Mesenchymal stem cell (in vitro differentiated cells and primary cell): ENCODE measurements around the gene AGAP1.

Experiments used
- DNase-seq: peaks from one replicate; pipeline ENCODE4 v3.0.0-alpha.2; 2013
- H2AFZ ChIP-seq: one replicate; pipeline ENCODE4 v1.6.1; 2013; ENCODE audit warnings: low read depth, mild to moderate bottlenecking, control low read depth, inconsistent platforms, low read length, moderate library complexity
- H2AK5ac ChIP-seq: 2 replicates; pipeline ENCODE4 v1.6.1; 2013; ENCODE audit warnings: low read length, moderate library complexity, mild to moderate bottlenecking, inconsistent platforms; ENCODE audit not compliant: severe bottlenecking
- H2BK120ac ChIP-seq: one replicate; pipeline ENCODE4 v1.6.1; 2013; ENCODE audit warnings: low read depth, mild to moderate bottlenecking, inconsistent platforms, low read length, moderate library complexity
- H2BK12ac ChIP-seq, 2 experiments: one replicate each; pipeline ENCODE4 v1.6.1; 2013; ENCODE audit warnings: inconsistent platforms in 2 of 2, low read length in 2 of 2, mild to moderate bottlenecking in 2 of 2, moderate library complexity in 2 of 2, control low read depth in 1 of 2
- H2BK15ac ChIP-seq: one replicate; pipeline ENCODE4 v1.6.1; 2013; ENCODE audit warnings: mild to moderate bottlenecking, low read depth, inconsistent platforms; ENCODE audit not compliant: poor library complexity, severe bottlenecking
- H2BK5ac ChIP-seq: 2 replicates; pipeline ENCODE4 v1.6.1; 2013; ENCODE audit warnings: low read depth, mild to moderate bottlenecking, low read length, control low read depth, inconsistent platforms; ENCODE audit not compliant: poor library complexity, severe bottlenecking
- H3K14ac ChIP-seq, 2 experiments: one replicate each; pipeline ENCODE4 v1.6.1; 2013; ENCODE audit warnings: inconsistent platforms in 2 of 2, low read length in 2 of 2, control low read depth in 1 of 2, mild to moderate bottlenecking in 1 of 2, moderate library complexity in 1 of 2
- H3K18ac ChIP-seq, 2 experiments: one replicate each; pipeline ENCODE4 v1.6.1; 2013; ENCODE audit warnings: inconsistent platforms in 2 of 2, low read length in 2 of 2, control low read depth in 1 of 2, low read depth in 1 of 2, mild to moderate bottlenecking in 1 of 2
- H3K23ac ChIP-seq, 2 experiments: one replicate each; pipeline ENCODE4 v1.6.1; 2013; ENCODE audit warnings: inconsistent platforms in 2 of 2, low read length in 2 of 2, mild to moderate bottlenecking in 2 of 2, moderate library complexity in 2 of 2, control low read depth in 1 of 2
- H3K27ac ChIP-seq: 2 replicates; pipeline ENCODE4 v1.5.1; 2013; ENCODE audit warnings: mild to moderate bottlenecking, moderate library complexity, low read length, control low read depth, inconsistent platforms; ENCODE audit not compliant: poor library complexity, severe bottlenecking
- H3K27me3 ChIP-seq, 2 experiments: 2 replicates each; pipeline versions ENCODE4 v1.6.1 to v1.7.0; 2013; ENCODE audit warnings: low read length in 2 of 2, mild to moderate bottlenecking in 2 of 2, moderate library complexity in 2 of 2, control low read depth in 1 of 2, inconsistent platforms in 1 of 2; ENCODE audit not compliant: control insufficient read depth in 1 of 2, insufficient read depth in 1 of 2
- H3K36me3 ChIP-seq, 2 experiments: 2 replicates each; pipeline versions ENCODE4 v1.6.1 to v1.7.0; 2013; ENCODE audit warnings: low read length in 2 of 2, control low read depth in 1 of 2, inconsistent platforms in 1 of 2, low read depth in 1 of 2, mild to moderate bottlenecking in 1 of 2; ENCODE audit not compliant: insufficient read depth in 2 of 2, control insufficient read depth in 1 of 2
- H3K4ac ChIP-seq, 2 experiments: one replicate each; pipeline ENCODE4 v1.6.1; 2013; ENCODE audit warnings: inconsistent platforms in 2 of 2, low read length in 2 of 2, mild to moderate bottlenecking in 2 of 2, moderate library complexity in 2 of 2, control low read depth in 1 of 2, low read depth in 1 of 2
- H3K4me1 ChIP-seq: 2 replicates; pipeline ENCODE4 v1.6.1; 2013; ENCODE audit warnings: low read depth, low read length, control low read depth; ENCODE audit not compliant: control insufficient read depth, insufficient read depth
- H3K4me2 ChIP-seq: 2 replicates; pipeline ENCODE4 v1.6.1; 2013; ENCODE audit warnings: low read length, mild to moderate bottlenecking, inconsistent platforms; ENCODE audit not compliant: poor library complexity, severe bottlenecking
- H3K4me3 ChIP-seq, 2 experiments: 2 replicates each; pipeline versions ENCODE4 v1.5.1 to v1.7.0; 2013; ENCODE audit warnings: low read length in 2 of 2, mild to moderate bottlenecking in 2 of 2, control low read depth in 1 of 2, low read depth in 1 of 2; ENCODE audit not compliant: insufficient read depth in 1 of 2
- H3K79me1 ChIP-seq: replicated peaks from 2 replicates; pipeline ENCODE4 v1.6.1; 2013; ENCODE audit warnings: mild to moderate bottlenecking, control low read depth, low read length, inconsistent platforms; ENCODE audit not compliant: poor library complexity, severe bottlenecking
- H3K9ac ChIP-seq: 2 replicates; pipeline ENCODE4 v1.7.0; 2013; ENCODE audit warnings: mild to moderate bottlenecking, low read length, moderate library complexity
- H3K9me3 ChIP-seq: 2 replicates; pipeline ENCODE4 v1.7.0; 2013; ENCODE audit warnings: mild to moderate bottlenecking, low read length; ENCODE audit not compliant: control insufficient read depth
- H4K8ac ChIP-seq: one replicate; pipeline ENCODE4 v1.6.1; 2013; ENCODE audit warnings: inconsistent platforms, mild to moderate bottlenecking, low read length, moderate library complexity
- H4K91ac ChIP-seq: one replicate; pipeline ENCODE4 v1.6.1; 2013; ENCODE audit warnings: mild to moderate bottlenecking, low read length, inconsistent platforms
- WGBS: methylation state at CpG from one replicate; pipeline ENCODE4 v1.1.7; 2013; ENCODE audit warnings: mixed read lengths; 5-methylcytosine and 5-hydroxymethylcytosine counted together

Gene AGAP1

GRCh38 chr2:235911633-235912233 lies 417.9 kb downstream of the AGAP1 start:
- Histone ChIP-seq H3K4me3 (no peak overlapping the region), H4K91ac (no peak overlapping the region), H3K27ac (no peak overlapping the region), H3K14ac (no peak overlapping the region), H2BK15ac (no peak overlapping the region), H3K9me3 (no peaks in the 10 kb centered on the region), H2AFZ (no peak overlapping the region), H3K27me3 (no peaks in the 10 kb centered on the region), H4K8ac (no peak overlapping the region), H3K9ac (no peak overlapping the region), H3K23ac (no peak overlapping the region), H2AK5ac (no peak overlapping the region), H3K4me1 (peaks cover 4% of the 10 kb centered on the region), H2BK5ac (no peak overlapping the region), H3K79me1 (no peaks in the 10 kb centered on the region), H3K18ac (no peak overlapping the region), H3K36me3 (peaks cover 9 to 52% of the 10 kb centered on the region in 2 experiments), H2BK120ac (no peak overlapping the region), H3K4me2 (no peak overlapping the region), H3K4ac (no peak overlapping the region), H2BK12ac (no peak overlapping the region)
- WGBS, result 90% methylated on average over 9 of the region's 10 CpGs
- no peak for DNase-seq

- H3K14ac ChIP-seq, result peak overlapping the region in 1 of 2 experiments; percentile 35
- no peaks in the 10 kb centered on the region for H3K9me3 ChIP-seq
- H2AFZ ChIP-seq, result no peak overlapping the region
- no peak overlapping the region for H2BK12ac ChIP-seq
- no peak overlapping the region for H2AK5ac ChIP-seq
- H3K9ac ChIP-seq, result no peak overlapping the region
- no peak overlapping the region for H3K18ac ChIP-seq
- H2BK5ac ChIP-seq, result no peak overlapping the region
- no peak overlapping the region for H3K4me3 ChIP-seq
- H2BK120ac ChIP-seq, result no peak overlapping the region
- peaks cover 4% of the 10 kb centered on the region for H3K4me1 ChIP-seq
- H3K4me2 ChIP-seq, result no peak overlapping the region
- no peak overlapping the region for H4K8ac ChIP-seq
- 96% methylated on average over 8 of the region's 9 CpGs for WGBS
- DNase-seq, result no peak
- no peak overlapping the region for H2BK15ac ChIP-seq
- H3K27ac ChIP-seq, result no peak overlapping the region
- H3K23ac ChIP-seq, result no peak overlapping the region
- H3K27me3 ChIP-seq, result no peaks in the 10 kb centered on the region
- H4K91ac ChIP-seq, result no peak overlapping the region
- no peak overlapping the region for H3K4ac ChIP-seq
- no peaks in the 10 kb centered on the region for H3K79me1 ChIP-seq
- H3K36me3 ChIP-seq, result peaks cover 13 to 44% of the 10 kb centered on the region in 2 experiments
These were observed 420.9 kb downstream of the AGAP1 start for GRCh38 chr2:235914756-235915155.

- WGBS, result 92% methylated on average over 19 of the region's 19 CpGs
- no peak overlapping the region for H3K4ac ChIP-seq
- no peaks in the 10 kb centered on the region for H3K79me1 ChIP-seq
- no peak overlapping the region for H2BK5ac ChIP-seq
- peaks cover 10 to 42% of the 10 kb centered on the region in 2 experiments for H3K36me3 ChIP-seq
- H3K23ac ChIP-seq, result no peak overlapping the region
- H2BK120ac ChIP-seq, result no peak overlapping the region
- H2BK15ac ChIP-seq, result no peak overlapping the region
- no peak overlapping the region for H2BK12ac ChIP-seq
- no peak overlapping the region for H3K14ac ChIP-seq
- H3K4me3 ChIP-seq, result no peak overlapping the region
- H3K9ac ChIP-seq, result no peak overlapping the region
- no peak overlapping the region for H2AK5ac ChIP-seq
- H3K4me2 ChIP-seq, result no peak overlapping the region
- H3K27me3 ChIP-seq, result no peaks in the 10 kb centered on the region
- H3K9me3 ChIP-seq, result no peaks in the 10 kb centered on the region
- H3K18ac ChIP-seq, result no peak overlapping the region
- H4K91ac ChIP-seq, result no peak overlapping the region
- no peak overlapping the region for H3K27ac ChIP-seq
- no peak overlapping the region for H2AFZ ChIP-seq
- H3K4me1 ChIP-seq, result no peaks in the 10 kb centered on the region
- DNase-seq, result no peak
- H4K8ac ChIP-seq, result no peak overlapping the region
These were observed 423.7 kb downstream of the AGAP1 start for GRCh38 chr2:235917506-235917905.

GRCh38 chr2:235918876-235919275 lies 425.0 kb downstream of the AGAP1 start:
- H2BK15ac ChIP-seq, result no peak overlapping the region
- no peak overlapping the region for H4K8ac ChIP-seq
- H2AK5ac ChIP-seq, result no peak overlapping the region
- H3K36me3 ChIP-seq, result peaks cover 10 to 43% of the 10 kb centered on the region in 2 experiments
- no peak overlapping the region for H3K4ac ChIP-seq
- H3K27me3 ChIP-seq, result no peaks in the 10 kb centered on the region
- no peak overlapping the region for H2BK12ac ChIP-seq
- H4K91ac ChIP-seq, result no peak overlapping the region
- H2AFZ ChIP-seq, result no peak overlapping the region
- no peaks in the 10 kb centered on the region for H3K79me1 ChIP-seq
- H2BK120ac ChIP-seq, result no peak overlapping the region
- no peak overlapping the region for H3K27ac ChIP-seq
- no peak overlapping the region for H3K4me2 ChIP-seq
- H3K18ac ChIP-seq, result no peak overlapping the region
- no peak for DNase-seq
- 90% methylated on average over 8 of the region's 8 CpGs for WGBS
- no peaks in the 10 kb centered on the region for H3K4me1 ChIP-seq
- H3K14ac ChIP-seq, result no peak overlapping the region
- H2BK5ac ChIP-seq, result no peak overlapping the region
- H3K9ac ChIP-seq, result no peak overlapping the region
- H3K23ac ChIP-seq, result no peak overlapping the region
- H3K4me3 ChIP-seq, result no peak overlapping the region
- H3K9me3 ChIP-seq, result no peaks in the 10 kb centered on the region
